MCF 10A (cell line): ENCODE data around the gene IPPK. TPM values are rescaled to one million over a fixed set of nuclear protein-coding genes. Genes with fewer than 3 reads are reported as not detected.

Source experiments
- BruUV-seq: library from RNA; stranded (reverse); fragments of 400-500 nt; replicated peaks from 2 replicates; lab custom pipeline; 2021; lab: Mats Ljungman, UMichigan
- CTCF ChIA-PET: fragments of 300-600 bp; sonication (Branson Sonifier 250); formaldehyde crosslinking; extraction: SDS; loops from one replicate; lab custom pipeline; 2021; ENCODE audit warnings: antibody characterized with exemption, inconsistent platforms; lab: Yijun Ruan, JAX
- POLR2A ChIA-PET: fragments of 300-600, 350-650 bp; sonication (Branson Sonifier 250); formaldehyde crosslinking; extraction: SDS; loops from one replicate; lab custom pipeline; 2020; ENCODE audit warnings: antibody characterized with exemption, inconsistent platforms; lab: Yijun Ruan, JAX
- DNase-seq: peaks from one replicate; pipeline ENCODE4 v3.0.0-alpha.2; 2018; ENCODE audit not compliant: unreplicated experiment
- H3K27ac Mint-ChIP-seq: one replicate; pipeline ENCODE4 v1.8.0; 2022; ENCODE audit warnings: mild to moderate bottlenecking, low read depth, mixed read lengths; ENCODE audit not compliant: unreplicated experiment
- H3K27me3 Mint-ChIP-seq: one replicate; pipeline ENCODE4 v1.8.0; 2022; ENCODE audit warnings: mixed read lengths; ENCODE audit not compliant: insufficient read depth, unreplicated experiment
- H3K36me3 Mint-ChIP-seq: one replicate; pipeline ENCODE4 v1.8.0; 2022; ENCODE audit warnings: mild to moderate bottlenecking, moderate library complexity, mixed read lengths; ENCODE audit not compliant: insufficient read depth, unreplicated experiment
- H3K4me1 Mint-ChIP-seq: one replicate; pipeline ENCODE4 v1.8.0; 2022; ENCODE audit warnings: mixed read lengths; ENCODE audit not compliant: insufficient read depth, unreplicated experiment
- H3K4me3 Mint-ChIP-seq: one replicate; pipeline ENCODE4 v1.8.0; 2022; ENCODE audit warnings: mild to moderate bottlenecking, moderate library complexity, mixed read lengths; ENCODE audit not compliant: unreplicated experiment
- H3K9me3 Mint-ChIP-seq: one replicate; pipeline ENCODE4 v1.8.0; 2022; ENCODE audit warnings: mixed read lengths; ENCODE audit not compliant: unreplicated experiment
- CTCF ChIP-seq: fragments of 200-600 bp; IDR thresholded peaks from one replicate; pipeline ENCODE4 v1.8.0; 2022; ENCODE audit warnings: antibody characterized with exemption, mild to moderate bottlenecking; ENCODE audit not compliant: unreplicated experiment
- intact Hi-C: fragments of 100-400 bp; cut with micrococcal nuclease; formaldehyde crosslinking; loops from 2 replicates; pipeline ENCODE4 v1.14.1; 2022
- total RNA-seq: library from RNA; stranded (reverse); gene quantifications from 2 replicates; pipeline ENCODE4 v1.2.3, GENCODE V29; 2022

Gene IPPK
- total RNA-seq, 1 experiment from 2014 or later, result 16.6 TPM

DNA sequence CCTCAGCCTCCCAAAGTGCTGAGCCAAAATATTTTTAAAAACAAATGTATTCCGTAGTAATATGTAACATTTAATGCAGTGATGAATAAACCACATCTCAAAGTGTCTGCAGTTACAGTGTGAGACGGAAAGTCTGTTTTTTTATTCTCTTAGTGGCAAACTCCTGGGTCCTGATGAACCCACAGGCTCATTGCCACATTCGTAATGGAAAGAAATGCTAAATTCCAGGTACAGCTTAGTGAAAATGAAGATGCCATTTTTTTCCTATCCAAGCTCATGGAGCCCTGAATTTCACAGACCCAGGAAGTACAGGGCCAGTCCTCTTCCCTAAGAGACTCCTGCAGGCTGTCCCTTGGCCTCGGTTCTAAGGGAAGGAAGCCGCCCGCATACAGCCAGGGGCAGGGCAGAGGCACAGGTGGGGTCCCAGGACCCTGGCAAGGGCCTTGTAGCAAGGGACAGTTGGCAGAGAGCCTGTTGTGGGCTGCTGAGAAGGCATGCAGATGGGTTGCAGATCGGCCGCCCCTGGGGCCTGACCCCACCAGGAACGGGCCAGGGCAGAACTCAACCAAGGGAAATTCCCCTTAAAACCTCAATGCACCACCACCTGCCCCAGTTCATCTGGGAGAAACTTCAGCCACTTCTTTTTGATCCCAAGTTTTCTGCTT lies 36.2 kb downstream of the IPPK start:
- Mint-ChIP-seq H3K36me3 (peaks cover 98% of the 10 kb centered on the region), H3K4me3 (no peak overlapping the region), H3K4me1 (no peaks in the 10 kb centered on the region), H3K27ac (no peak overlapping the region), H3K9me3 (peaks cover 5% of the 10 kb centered on the region), H3K27me3 (no peaks in the 10 kb centered on the region)
- BruUV-seq, result no TSS peak
- ChIA-PET POLR2A (interaction anchor here (0.6 to 1.6 kb wide), 6 partner anchors 18 to 308 kb away, joined by 3 to 5 read pairs (median 3); partner anchors contain the start of genes CENPP and IPPK), CTCF (interaction anchor here (0.6 to 4.0 kb wide), 30 partner anchors 10 to 1270 kb away, joined by 3 to 46 read pairs (median 4); partner anchors contain the start of gene CENPP)
- TF ChIP-seq CTCF, result no peak
- DNase-seq, result no peak
- intact Hi-C loops, result loop anchor here (1.0 to 10.0 kb wide), 5 partner anchors 131 to 499 kb away; no protein-coding TSS in a partner anchor

DNA sequence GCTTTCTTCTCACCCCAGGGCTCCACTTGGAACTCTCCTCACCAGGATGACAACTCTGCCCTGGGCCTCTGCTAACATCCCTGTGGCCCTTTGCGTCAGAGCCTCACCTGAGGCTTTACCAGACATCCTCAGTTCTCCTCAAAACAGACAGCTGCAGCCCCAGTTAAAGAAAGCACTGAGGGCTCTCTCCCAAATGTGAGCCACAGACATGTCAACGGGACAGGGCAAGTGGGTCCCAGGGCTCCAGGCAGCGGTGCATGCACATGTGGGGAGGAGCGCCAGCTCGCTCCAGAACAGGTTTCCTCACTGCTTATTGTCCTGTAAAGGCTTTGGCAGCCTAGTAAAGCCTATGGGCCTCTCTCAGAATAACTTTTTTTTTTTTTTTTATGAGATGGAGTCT lies 37.3 kb downstream of the IPPK start:
- TF ChIP-seq CTCF, result no peak
- Mint-ChIP-seq H3K4me3 (no peak overlapping the region), H3K27ac (no peak overlapping the region), H3K4me1 (no peaks in the 10 kb centered on the region), H3K27me3 (no peaks in the 10 kb centered on the region), H3K9me3 (peaks cover 5% of the 10 kb centered on the region), H3K36me3 (peaks cover 96% of the 10 kb centered on the region)
- ChIA-PET CTCF (interaction anchor here (1.0 to 4.0 kb wide), 7 partner anchors 11 to 304 kb away, joined by 3 to 46 read pairs (median 7); partner anchors contain the start of gene CENPP), POLR2A (interaction anchor here (0.7 to 1.6 kb wide), 3 partner anchors 125 to 306 kb away, joined by 3 to 5 read pairs (median 3); partner anchors contain the start of gene CENPP)
- no TSS peak for BruUV-seq
- DNase-seq, result no peak
- intact Hi-C loops, result loop anchor here (10.0 kb wide), 1 partner anchor 498 kb away; no protein-coding TSS in a partner anchor

DNA sequence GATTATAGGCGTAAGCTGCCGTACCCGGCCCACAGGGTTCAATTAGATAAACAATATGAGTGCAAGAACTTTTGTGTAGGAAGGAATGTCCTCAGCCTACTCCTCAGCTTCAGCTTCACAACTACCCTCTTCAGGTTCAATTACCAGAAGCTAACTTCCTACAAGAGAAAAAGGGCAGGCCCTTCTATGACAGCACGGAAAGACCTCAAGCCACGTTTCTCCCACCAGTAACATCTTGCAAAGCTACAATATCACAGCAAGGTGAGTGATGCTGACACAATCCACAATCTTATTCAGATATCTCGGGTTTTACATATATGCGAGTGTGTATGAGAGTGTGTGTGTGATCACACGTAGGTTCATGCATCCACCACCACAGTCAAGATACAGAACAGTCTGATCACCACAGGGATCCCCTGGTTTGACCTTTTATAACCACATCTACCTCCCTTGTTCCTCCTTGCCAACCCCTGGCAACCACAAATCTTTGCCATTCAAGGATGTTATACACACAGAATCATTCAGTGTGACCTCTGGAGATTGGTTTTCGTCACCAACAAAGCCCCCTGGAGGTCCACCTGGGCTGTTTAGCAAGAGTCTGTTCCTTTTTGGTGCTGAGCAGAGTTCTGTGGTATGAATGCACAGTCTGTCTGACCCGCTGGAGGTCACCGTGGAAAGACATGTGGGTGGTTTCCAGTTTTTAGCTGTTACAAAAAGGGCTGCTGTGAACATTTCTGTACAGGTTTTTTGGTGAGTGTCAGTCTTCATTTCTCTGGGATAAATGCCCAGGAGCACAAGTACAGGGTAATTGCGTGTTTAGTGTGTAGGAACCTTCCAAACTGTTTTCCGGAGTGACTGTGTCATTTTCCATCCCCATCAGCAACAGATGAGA lies 38.2 kb downstream of the IPPK start:
- Mint-ChIP-seq H3K4me3 (no peak overlapping the region), H3K36me3 (peaks cover 88% of the 10 kb centered on the region), H3K9me3 (peaks cover 5% of the 10 kb centered on the region), H3K27me3 (no peaks in the 10 kb centered on the region), H3K27ac (no peak overlapping the region), H3K4me1 (no peaks in the 10 kb centered on the region)
- POLR2A ChIA-PET, result interaction anchor here (0.7 to 0.8 kb wide), 2 partner anchors 124 to 364 kb away, joined by 3 read pairs; no protein-coding TSS in a partner anchor
- TF ChIP-seq CTCF, result no peak
- no TSS peak for BruUV-seq
- intact Hi-C loops, result loop anchor here (10.0 kb wide), 1 partner anchor 497 kb away; no protein-coding TSS in a partner anchor
- no peak for DNase-seq
- CTCF ChIA-PET, result interaction anchor here (0.6 to 1.7 kb wide), 8 partner anchors 11 to 397 kb away, joined by 3 to 6 read pairs (median 3); partner anchors contain the start of gene CENPP
